CD4-positive, alpha-beta T cell treated with Interleukin-15 for 1 hour (primary cell): ENCODE measurements around the gene NAGS.
"Not testable (repeated sequence)": the region's sequence is repeated elsewhere in the genome, so short reads cannot be mapped to it uniquely, and the experiment has no call there.

Experiments used
- DNase-seq: peaks from one replicate; pipeline ENCODE4 v3.0.0-alpha.2; 2020

NAGS gene

GRCh38 chr17:44004077-44004760 lies at the start of gene NAGS:
TSS of gene NAGS (plus strand) at chr17:44004622. CDS start at chr17:44004664, 42 bp downstream.
- no peak for DNase-seq

- DNase-seq = no peak
Observed at GRCh38 chr17:43956222-43956621, 48.2 kb upstream of the NAGS start.

- DNase-seq = no peak
Observed at GRCh38 chr17:43958748-43959352, 45.6 kb upstream of the NAGS start.

GRCh38 chr17:43961292-43961691 lies 43.1 kb upstream of the NAGS start:
- DNase-seq = not testable (repeated sequence)

- DNase-seq = no peak
Observed at GRCh38 chr17:43961954-43962353, 42.5 kb upstream of the NAGS start.

- DNase-seq = no peak
Observed at GRCh38 chr17:43962479-43962878, 41.9 kb upstream of the NAGS start.

- DNase-seq = no peak
Observed at GRCh38 chr17:43966276-43966675, 38.1 kb upstream of the NAGS start.

- DNase-seq = no peak
Observed at GRCh38 chr17:43967251-43967875, 37.1 kb upstream of the NAGS start.

- no peak for DNase-seq
Observed at GRCh38 chr17:43970366-43970765, 34.1 kb upstream of the NAGS start.

GRCh38 chr17:43971436-43971835 lies 33.0 kb upstream of the NAGS start:
- DNase-seq = not testable (repeated sequence)

GRCh38 chr17:43972444-43973212 lies 31.8 kb upstream of the NAGS start:
- DNase-seq = not testable (repeated sequence)

- no peak for DNase-seq
Observed at GRCh38 chr17:43974382-43975266, 29.8 kb upstream of the NAGS start.

GRCh38 chr17:43975898-43976297 lies 28.5 kb upstream of the NAGS start:
- no peak for DNase-seq

GRCh38 chr17:43976963-43977837 lies 27.2 kb upstream of the NAGS start:
- no peak for DNase-seq

- no peak for DNase-seq
Observed at GRCh38 chr17:43978078-43978477, 26.3 kb upstream of the NAGS start.

- DNase-seq = no peak
Observed at GRCh38 chr17:43979011-43979410, 25.4 kb upstream of the NAGS start.

- DNase-seq = no peak
Observed at GRCh38 chr17:43979671-43980070, 24.8 kb upstream of the NAGS start.

- no peak for DNase-seq
Observed at GRCh38 chr17:43982171-43982570, 22.3 kb upstream of the NAGS start.

GRCh38 chr17:43983196-43983514 lies 21.3 kb upstream of the NAGS start:
- no peak for DNase-seq

- DNase-seq = no peak
Observed at GRCh38 chr17:43983515-43984411, 20.7 kb upstream of the NAGS start.

GRCh38 chr17:43984521-43984920 lies 19.9 kb upstream of the NAGS start:
- no peak for DNase-seq
